ENCODE results near the gene APCDD1L.

DNA sequence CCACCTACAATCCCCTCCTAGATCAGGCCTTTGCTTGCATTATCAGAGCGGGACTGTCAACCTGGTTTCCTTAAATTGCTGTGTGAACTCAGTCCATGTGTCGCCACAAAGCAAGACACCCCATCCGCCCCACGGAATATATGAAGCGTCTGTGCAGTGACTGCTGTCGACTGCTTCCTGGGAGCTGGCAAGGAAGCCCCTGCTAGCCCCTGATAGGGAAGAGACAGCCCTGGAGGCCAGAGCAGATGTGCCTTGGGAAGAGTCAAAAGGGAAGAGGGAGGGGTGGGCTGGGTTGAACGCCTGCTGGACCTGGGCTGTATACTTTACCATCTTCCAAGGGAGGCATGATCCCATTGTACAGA lies 44.1 kb upstream of the APCDD1L start:
- TF ChIP-seq POLR2AphosphoS5 (IDR thresholded peaks at IDR 0.05; ENCODE audit: low read depth, low read length): no peak
- TF ChIP-seq, protein P1, sequence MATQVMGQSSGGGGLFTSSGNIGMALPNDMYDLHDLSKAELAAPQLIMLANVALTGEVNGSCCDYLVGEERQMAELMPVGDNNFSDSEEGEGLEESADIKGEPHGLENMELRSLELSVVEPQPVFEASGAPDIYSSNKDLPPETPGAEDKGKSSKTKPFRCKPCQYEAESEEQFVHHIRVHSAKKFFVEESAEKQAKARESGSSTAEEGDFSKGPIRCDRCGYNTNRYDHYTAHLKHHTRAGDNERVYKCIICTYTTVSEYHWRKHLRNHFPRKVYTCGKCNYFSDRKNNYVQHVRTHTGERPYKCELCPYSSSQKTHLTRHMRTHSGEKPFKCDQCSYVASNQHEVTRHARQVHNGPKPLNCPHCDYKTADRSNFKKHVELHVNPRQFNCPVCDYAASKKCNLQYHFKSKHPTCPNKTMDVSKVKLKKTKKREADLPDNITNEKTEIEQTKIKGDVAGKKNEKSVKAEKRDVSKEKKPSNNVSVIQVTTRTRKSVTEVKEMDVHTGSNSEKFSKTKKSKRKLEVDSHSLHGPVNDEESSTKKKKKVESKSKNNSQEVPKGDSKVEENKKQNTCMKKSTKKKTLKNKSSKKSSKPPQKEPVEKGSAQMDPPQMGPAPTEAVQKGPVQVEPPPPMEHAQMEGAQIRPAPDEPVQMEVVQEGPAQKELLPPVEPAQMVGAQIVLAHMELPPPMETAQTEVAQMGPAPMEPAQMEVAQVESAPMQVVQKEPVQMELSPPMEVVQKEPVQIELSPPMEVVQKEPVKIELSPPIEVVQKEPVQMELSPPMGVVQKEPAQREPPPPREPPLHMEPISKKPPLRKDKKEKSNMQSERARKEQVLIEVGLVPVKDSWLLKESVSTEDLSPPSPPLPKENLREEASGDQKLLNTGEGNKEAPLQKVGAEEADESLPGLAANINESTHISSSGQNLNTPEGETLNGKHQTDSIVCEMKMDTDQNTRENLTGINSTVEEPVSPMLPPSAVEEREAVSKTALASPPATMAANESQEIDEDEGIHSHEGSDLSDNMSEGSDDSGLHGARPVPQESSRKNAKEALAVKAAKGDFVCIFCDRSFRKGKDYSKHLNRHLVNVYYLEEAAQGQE (IDR thresholded peaks at IDR 0.05; ENCODE audit: insufficient read depth in 1 of 2, low read depth in 2 of 2, low read length in 2 of 2): no peak
- TF ChIP-seq TAF1 (IDR thresholded peaks at IDR 0.05; ENCODE audit: borderline replicate concordance, insufficient read depth, low read length): no peak
- no peak for TF ChIP-seq FOXP2 (optimal IDR thresholded peaks at IDR 0.05; ENCODE audit: borderline replicate concordance, extremely low read depth, extremely low read length, insufficient read depth)
- no peak for TF ChIP-seq SIN3A (IDR thresholded peaks at IDR 0.05; ENCODE audit: borderline replicate concordance, insufficient read depth, low read length)

All from PFSK-1 (cell line).